Fibroblast of lung (primary cell): ENCODE results near the gene NHSL2. TPM values are rescaled to one million over a fixed set of nuclear protein-coding genes. Genes with fewer than 3 reads are reported as not detected.

Source experiments
- DNase-seq, 2 donors: peaks; one replicate each; pipeline versions ENCODE4 v3.0.0 to v3.0.0-alpha.2; 2010; ENCODE audit warnings: low read depth in 2 of 2
- H2AFZ ChIP-seq: 2 replicates; pipeline ENCODE4 v1.5.1; 2012; ENCODE audit warnings: low read length, control low read depth, inconsistent platforms
- H3K27ac ChIP-seq: 2 replicates; pipeline ENCODE4 v1.5.1; 2011; ENCODE audit warnings: low read length, control low read depth; ENCODE audit not compliant: insufficient read depth
- H3K27me3 ChIP-seq: 2 replicates; pipeline ENCODE4 v1.5.1; 2011; ENCODE audit warnings: mild to moderate bottlenecking, low read length; ENCODE audit not compliant: control insufficient read depth, insufficient read depth
- H3K36me3 ChIP-seq: 2 replicates; pipeline ENCODE4 v1.5.1; 2011; ENCODE audit warnings: low read length; ENCODE audit not compliant: control insufficient read depth, insufficient read depth
- H3K4me1 ChIP-seq: 2 replicates; pipeline ENCODE4 v1.5.1; 2011; ENCODE audit warnings: low read length; ENCODE audit not compliant: control insufficient read depth, insufficient read depth; ENCODE audit errors: extremely low read depth
- H3K4me2 ChIP-seq: 2 replicates; pipeline ENCODE4 v1.5.1; 2011; ENCODE audit warnings: low read length, control low read depth; ENCODE audit not compliant: insufficient read depth; ENCODE audit errors: extremely low read depth
- H3K4me3 ChIP-seq, 4 experiments: fragments of 200-600 bp in 1 of 4; sonication (generic) in 1 of 4; replicated peaks in 1 of 4; 2 replicates each; pipeline ENCODE4 v1.5.1; 2011 to 2016; ENCODE audit warnings: low read length in 4 of 4, low read depth in 3 of 4, mild to moderate bottlenecking in 3 of 4, control low read depth in 2 of 4, inconsistent platforms in 1 of 4, mixed read lengths in 1 of 4; ENCODE audit not compliant: insufficient read depth in 1 of 4; ENCODE audit errors: control extremely low read depth in 1 of 4
- H3K79me2 ChIP-seq: 2 replicates; pipeline ENCODE4 v1.5.1; 2012; ENCODE audit warnings: mild to moderate bottlenecking, low read length, inconsistent platforms; ENCODE audit not compliant: control insufficient read depth, insufficient read depth
- H3K9ac ChIP-seq: 2 replicates; pipeline ENCODE4 v1.5.1; 2011; ENCODE audit warnings: mild to moderate bottlenecking, low read length, control low read depth; ENCODE audit not compliant: insufficient read depth
- H3K9me3 ChIP-seq: 2 replicates; pipeline ENCODE4 v1.5.1; 2012; ENCODE audit warnings: low read depth, low read length; ENCODE audit not compliant: control insufficient read depth, insufficient read depth
- H4K20me1 ChIP-seq: 2 replicates; pipeline ENCODE4 v1.5.1; 2011; ENCODE audit warnings: low read length; ENCODE audit not compliant: control insufficient read depth, insufficient read depth; ENCODE audit errors: extremely low read depth
- CTCF ChIP-seq, 2 donors: IDR thresholded peaks in 1 of 2; conservative IDR thresholded peaks in 1 of 2; 1 replicate in 1 of 2; 2 replicates in 1 of 2; pipeline ENCODE4 v1.5.1; 2011 to 2012; ENCODE audit warnings: low read length in 2 of 2, control low read depth in 1 of 2, inconsistent platforms in 1 of 2, low read depth in 1 of 2, mild to moderate bottlenecking in 1 of 2
- EZH2 ChIP-seq: IDR thresholded peaks from 2 replicates; pipeline ENCODE4 v1.5.1; 2012; ENCODE audit warnings: low read length, control low read depth, mild to moderate bottlenecking; ENCODE audit errors: missing control alignments
- polyA plus RNA-seq, 2 donors: library from polyadenylated mRNA; depleted of rRNA in 1 of 2; stranded (reverse) in 1 of 2; unstranded in 1 of 2; fragments of >200 nt; gene quantifications; 2 replicates each; pipeline ENCODE4 v1.2.1, GENCODE V29; 2011 to 2012; ENCODE audit warnings: missing spikeins in 1 of 2
- total RNA-seq: library from RNA; depleted of rRNA; stranded (reverse); fragments of >200 nt; gene quantifications from 2 replicates; pipeline ENCODE4 v1.2.1, GENCODE V29; 2014

Gene NHSL2
- total and polyA plus RNA-seq, 2 donors (not counting 1 experiment from before 2014, with no cell fraction given) = 4.3 to 9.7 TPM

- H3K9me3 ChIP-seq = no peaks in the 10 kb centered on the region
- H3K27me3 ChIP-seq = peaks cover 2% of the 10 kb centered on the region
- H3K4me3 ChIP-seq = no peak overlapping the region
Measured at GRCh38 chrX:72009731-72010130, 99.1 kb downstream of the NHSL2 start.

GRCh38 chrX:72011734-72012133, 101.1 kb downstream of the NHSL2 start:
- H3K9ac ChIP-seq = no peak overlapping the region
- H2AFZ ChIP-seq = no peak overlapping the region
- H4K20me1 ChIP-seq = no peaks in the 10 kb centered on the region
- H3K4me2 ChIP-seq = no peak overlapping the region
- H3K9me3 ChIP-seq = no peaks in the 10 kb centered on the region
- peaks cover 2% of the 10 kb centered on the region for H3K27me3 ChIP-seq
- no peak overlapping the region for H3K27ac ChIP-seq
- no peak overlapping the region for H3K4me3 ChIP-seq
- TF ChIP-seq CTCF (conservative IDR thresholded peaks at IDR 0.05 in 1 of 2, IDR thresholded peaks at IDR 0.05 in 1 of 2; ENCODE audit: low read depth in 1 of 2, low read length in 2 of 2) (no peak), EZH2 (no peak)
- no peaks in the 10 kb centered on the region for H3K36me3 ChIP-seq
- H3K79me2 ChIP-seq = no peaks in the 10 kb centered on the region
- no peak for DNase-seq
- no peaks in the 10 kb centered on the region for H3K4me1 ChIP-seq

More at GRCh38 chrX:72009731-72010130, 99.1 kb downstream of the NHSL2 start:
- Histone ChIP-seq H3K4me2 (no peak overlapping the region), H2AFZ (no peak overlapping the region), H3K4me1 (no peaks in the 10 kb centered on the region), H3K79me2 (no peaks in the 10 kb centered on the region), H4K20me1 (no peaks in the 10 kb centered on the region), H3K27ac (no peak overlapping the region), H3K9ac (no peak overlapping the region), H3K36me3 (no peaks in the 10 kb centered on the region)
- no peak for DNase-seq
- TF ChIP-seq EZH2 (no peak), CTCF (conservative IDR thresholded peaks at IDR 0.05 in 1 of 2, IDR thresholded peaks at IDR 0.05 in 1 of 2; ENCODE audit: low read depth in 1 of 2, low read length in 2 of 2) (no peak)

GRCh38 chrX:72015383-72015782, 104.7 kb downstream of the NHSL2 start:
- peaks cover 4% of the 10 kb centered on the region for H3K4me1 ChIP-seq
- no peaks in the 10 kb centered on the region for H4K20me1 ChIP-seq
- no peaks in the 10 kb centered on the region for H3K79me2 ChIP-seq
- no peaks in the 10 kb centered on the region for H3K36me3 ChIP-seq
- no peaks in the 10 kb centered on the region for H3K9me3 ChIP-seq
- no peak for DNase-seq
- H3K4me2 ChIP-seq = no peak overlapping the region
- no peak overlapping the region for H3K9ac ChIP-seq
- no peak overlapping the region for H2AFZ ChIP-seq
- no peak overlapping the region for H3K27ac ChIP-seq
- no peak for TF ChIP-seq CTCF (conservative IDR thresholded peaks at IDR 0.05 in 1 of 2, IDR thresholded peaks at IDR 0.05 in 1 of 2; ENCODE audit: low read depth in 1 of 2, low read length in 2 of 2)
- no peak for TF ChIP-seq EZH2
- H3K4me3 ChIP-seq = no peak overlapping the region
- H3K27me3 ChIP-seq = no peaks in the 10 kb centered on the region
